Measurements from ENCODE around the gene CNTRL.

Gene CNTRL

GRCh38 chr9:121133104-121133816 lies 58.5 kb downstream of the CNTRL start:
- TF ChIP-seq MAX (IDR thresholded peaks at IDR 0.05; ENCODE audit: low read depth, low read length) (no peak), MYC (IDR thresholded peaks at IDR 0.05; ENCODE audit: low read depth, low read length) (no peak), CTCF (IDR thresholded peaks at IDR 0.05; ENCODE audit: low read depth, low read length) (no peak)
- H3K4me3 ChIP-seq (ENCODE audit: low read depth, low read length): no peak overlapping the region
- no peak for DNase-seq (ENCODE audit: low read depth)

GRCh38 chr9:121135642-121136041 lies 60.9 kb downstream of the CNTRL start:
- no peak for DNase-seq (ENCODE audit: low read depth)
- no peak overlapping the region for H3K4me3 ChIP-seq (ENCODE audit: low read depth, low read length)
- TF ChIP-seq CTCF (IDR thresholded peaks at IDR 0.05; ENCODE audit: low read depth, low read length): no peak
- no peak for TF ChIP-seq MAX (IDR thresholded peaks at IDR 0.05; ENCODE audit: low read depth, low read length)
- no peak for TF ChIP-seq POLR2A (IDR thresholded peaks at IDR 0.05; ENCODE audit: extremely low read depth, insufficient read length)
- TF ChIP-seq MYC (IDR thresholded peaks at IDR 0.05; ENCODE audit: low read depth, low read length): no peak

GRCh38 chr9:121138561-121138960 lies 63.8 kb downstream of the CNTRL start:
- no peak for DNase-seq (ENCODE audit: low read depth)
- TF ChIP-seq MYC (IDR thresholded peaks at IDR 0.05; ENCODE audit: low read depth, low read length): no peak
- TF ChIP-seq MAX (IDR thresholded peaks at IDR 0.05; ENCODE audit: low read depth, low read length): no peak
- no peak for TF ChIP-seq POLR2A (IDR thresholded peaks at IDR 0.05; ENCODE audit: extremely low read depth, insufficient read length)
- TF ChIP-seq CTCF (IDR thresholded peaks at IDR 0.05; ENCODE audit: low read depth, low read length): no peak

GRCh38 chr9:121138973-121139372 lies 64.2 kb downstream of the CNTRL start:
- DNase-seq (ENCODE audit: low read depth): no peak
- TF ChIP-seq CTCF (IDR thresholded peaks at IDR 0.05; ENCODE audit: low read depth, low read length): no peak
- TF ChIP-seq MYC (IDR thresholded peaks at IDR 0.05; ENCODE audit: low read depth, low read length): no peak
- TF ChIP-seq MAX (IDR thresholded peaks at IDR 0.05; ENCODE audit: low read depth, low read length): no peak
- TF ChIP-seq POLR2A (IDR thresholded peaks at IDR 0.05; ENCODE audit: extremely low read depth, insufficient read length): no peak
- H3K4me3 ChIP-seq (ENCODE audit: low read depth, low read length): no peak overlapping the region

More at GRCh38 chr9:121138561-121138960, 63.8 kb downstream of the CNTRL start:
- H3K4me3 ChIP-seq (ENCODE audit: low read depth, low read length): no peak overlapping the region

GRCh38 chr9:121140162-121140561 lies 65.4 kb downstream of the CNTRL start:
- H3K4me3 ChIP-seq (ENCODE audit: low read depth, low read length): no peak overlapping the region
- TF ChIP-seq POLR2A (IDR thresholded peaks at IDR 0.05; ENCODE audit: extremely low read depth, insufficient read length) (no peak), CTCF (IDR thresholded peaks at IDR 0.05; ENCODE audit: low read depth, low read length) (no peak), MYC (IDR thresholded peaks at IDR 0.05; ENCODE audit: low read depth, low read length) (no peak), MAX (IDR thresholded peaks at IDR 0.05; ENCODE audit: low read depth, low read length) (no peak)
- DNase-seq (ENCODE audit: low read depth): no peak

All from NB4 (cell line).